Forelimb muscle (tissue), 1 donor: ENCODE results near the gene ARL4A. TPM values are rescaled to one million over a fixed set of nuclear protein-coding genes. Genes with fewer than 3 reads are reported as not detected.
"Not testable (repeated sequence)": the region's sequence is repeated elsewhere in the genome, so short reads cannot be mapped to it uniquely, and the experiment has no call there.

ENCODE experiments used
- DNase-seq: peaks from one replicate; pipeline ENCODE4 v3.0.0-alpha.2; 2013; ENCODE audit warnings: low read depth
- polyA plus RNA-seq: library from polyadenylated mRNA; unstranded; fragments of 120-200 nt; gene quantifications from one replicate; pipeline ENCODE4 v1.2.1, GENCODE V29; 2013; ENCODE audit not compliant: insufficient read length

The ARL4A gene
- polyA plus RNA-seq, 1 donor = 18.5 TPM

GRCh38 chr7:12661581-12661980, 25.9 kb upstream of the ARL4A start:
- no peak for DNase-seq

DNA sequence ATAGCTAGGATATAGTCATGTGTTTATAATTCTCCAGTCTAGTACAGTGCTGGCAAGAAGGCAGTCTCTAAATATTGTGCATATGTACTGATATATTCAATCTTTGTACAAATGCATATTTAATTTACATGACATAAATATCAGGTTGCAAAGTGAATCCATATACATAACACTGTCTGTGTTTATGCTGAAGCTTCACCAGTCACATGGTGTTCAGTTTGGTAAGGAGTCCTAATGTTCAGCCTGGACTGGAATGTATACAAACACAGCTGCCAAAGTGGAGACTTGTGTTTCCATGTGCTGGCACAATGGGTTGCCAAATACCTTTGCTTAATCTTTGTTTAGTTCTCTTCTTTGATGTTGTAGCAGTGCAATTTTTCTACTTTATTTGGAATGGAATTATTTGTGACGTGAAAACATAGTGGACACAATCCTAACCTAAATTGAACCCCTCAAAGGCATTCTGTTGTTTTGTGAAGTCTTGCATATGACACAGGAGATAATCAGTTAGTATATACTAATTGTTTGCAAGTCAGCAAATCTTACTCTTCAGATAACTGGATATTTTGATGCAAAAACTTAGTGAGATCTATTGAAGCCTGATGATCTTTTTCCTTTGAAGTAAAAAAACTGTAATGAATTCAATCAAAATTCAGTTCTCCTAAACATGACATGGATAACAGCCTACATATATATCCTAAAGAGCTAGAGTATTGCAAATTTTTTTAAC, 17.3 kb upstream of the ARL4A start:
- DNase-seq = no peak

- DNase-seq = no peak
Measured at GRCh38 chr7:12670743-12671520, 16.5 kb upstream of the ARL4A start.

DNA sequence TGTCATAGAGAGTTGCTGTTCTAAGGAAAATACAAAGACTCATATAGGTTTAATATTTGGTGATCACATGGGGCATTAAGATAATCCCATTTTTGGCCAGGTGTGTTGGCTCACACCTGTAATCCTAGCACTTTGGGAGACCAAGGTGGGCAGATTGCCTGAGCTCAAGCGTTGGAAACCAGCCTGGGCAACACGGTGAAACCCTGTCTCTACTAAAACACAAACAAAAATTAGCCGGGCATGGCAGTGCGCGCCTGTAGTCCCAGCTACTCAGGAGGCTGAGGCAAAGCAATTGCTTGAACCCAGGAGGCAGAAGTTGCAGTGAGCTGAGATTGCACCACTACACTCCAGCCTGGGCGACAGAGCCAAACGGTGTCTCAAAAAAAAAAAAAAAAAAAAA, 14.0 kb upstream of the ARL4A start:
- not testable (repeated sequence) for DNase-seq

DNA sequence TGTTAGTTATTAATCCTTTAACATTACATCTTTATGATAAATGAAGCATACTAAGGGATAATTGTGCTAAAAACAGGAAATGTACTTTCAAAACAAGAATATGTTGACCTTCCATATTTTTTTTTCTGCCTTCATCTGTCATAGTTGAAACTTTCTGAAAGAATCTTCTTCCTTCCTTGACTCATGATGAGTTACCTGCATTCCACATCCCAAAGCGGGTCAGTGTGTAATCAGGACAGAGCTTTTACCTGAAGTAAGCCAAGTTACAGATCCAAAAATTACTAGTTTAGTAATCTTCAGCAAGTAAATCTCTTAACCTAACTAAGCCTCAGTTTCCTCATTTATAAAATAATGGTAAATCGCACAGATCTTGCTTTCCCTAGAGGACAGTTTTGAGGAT, 13.4 kb upstream of the ARL4A start:
- DNase-seq = no peak

DNA sequence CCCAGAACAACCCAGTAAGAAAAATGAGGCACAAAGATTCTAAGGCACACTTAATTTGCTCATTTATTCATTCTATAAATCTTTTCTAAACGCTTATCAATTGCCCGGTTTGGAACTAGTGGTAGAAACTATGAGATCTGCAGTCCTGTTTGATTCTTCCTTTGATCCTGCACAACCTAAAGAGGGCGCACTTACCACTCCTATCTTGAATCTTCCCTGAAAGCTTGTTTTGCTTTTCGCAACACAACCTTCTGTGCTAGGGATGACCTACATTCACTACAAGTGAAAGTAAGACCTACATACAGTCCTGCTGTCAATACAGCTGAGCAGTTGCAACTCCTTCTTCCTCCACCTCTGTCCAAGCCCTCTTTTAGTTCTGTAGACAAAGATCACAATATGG, 12.6 kb upstream of the ARL4A start:
- no peak for DNase-seq

GRCh38 chr7:12683678-12684585, 3.5 kb upstream of the ARL4A start:
- DNase-seq = no peak

- DNase-seq = no peak
Measured at GRCh38 chr7:12684733-12685132, 2.7 kb upstream of the ARL4A start.

DNA sequence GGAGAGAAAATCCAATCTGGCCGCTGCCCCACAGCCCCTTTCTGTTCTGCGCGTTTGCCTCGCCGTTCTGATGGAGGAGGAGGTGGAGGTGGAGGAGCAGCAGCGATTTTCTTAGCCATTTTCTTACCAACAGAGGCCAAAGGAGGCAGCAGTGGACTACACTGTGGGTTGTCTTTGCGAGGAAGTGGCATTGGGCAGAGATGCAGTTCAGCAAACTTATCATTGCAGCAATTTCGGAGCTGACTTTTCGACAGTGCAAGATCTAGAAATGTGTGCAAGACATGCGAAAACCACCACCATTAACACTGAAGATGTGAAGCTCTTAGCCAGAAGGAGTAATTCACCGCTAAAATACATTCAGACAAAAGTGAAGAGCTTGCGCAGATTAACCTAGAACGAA, 1.9 kb upstream of the ARL4A start:
- DNase-seq = no peak

- DNase-seq = no peak
Measured at GRCh38 chr7:12686234-12686890, 1.1 kb upstream of the ARL4A start.

DNA sequence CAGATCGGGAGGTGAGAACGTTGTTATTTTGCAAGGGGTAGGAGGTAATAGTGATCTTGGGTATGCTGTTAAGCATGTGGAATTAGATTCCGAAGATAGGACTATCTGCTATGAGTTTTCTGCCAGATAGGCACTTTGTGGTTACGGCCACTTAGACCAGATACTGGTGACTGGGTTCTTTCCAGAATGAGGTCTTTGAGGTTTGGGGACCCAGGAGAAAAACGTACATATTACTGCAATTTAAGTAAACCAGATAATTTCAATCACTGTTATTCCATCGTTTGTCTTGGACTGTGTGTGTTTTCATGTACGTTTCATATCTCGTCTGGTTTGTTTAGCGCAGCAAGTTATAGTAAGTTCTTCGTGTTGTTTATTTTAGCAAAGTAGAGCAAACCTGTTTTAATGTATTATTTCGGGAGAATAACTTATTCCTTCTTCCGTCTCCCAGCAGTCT, 312 bp downstream of the ARL4A start:
- no peak for DNase-seq

- DNase-seq = not testable (repeated sequence)
Measured at GRCh38 chr7:12688485-12689170, 1.2 kb downstream of the ARL4A start.

DNA sequence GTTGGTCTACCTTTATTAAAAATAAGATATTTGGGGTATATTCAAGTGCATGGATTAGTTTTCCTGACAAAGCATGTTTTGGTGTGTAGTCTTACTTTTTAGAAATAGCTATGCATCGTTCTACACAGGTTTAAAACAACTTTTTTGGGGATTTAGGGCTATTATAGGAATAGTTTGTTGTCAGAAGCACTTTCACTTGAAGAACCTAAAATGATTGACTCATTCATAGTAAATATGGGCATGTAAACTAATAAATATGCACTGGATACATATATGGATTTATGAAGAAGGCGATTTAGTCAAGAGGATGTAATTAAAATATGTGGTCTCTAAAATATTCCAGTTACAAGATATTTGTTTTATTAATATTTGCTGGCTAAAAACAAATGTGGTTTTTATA, 2.0 kb downstream of the ARL4A start:
- no peak for DNase-seq

- no peak for DNase-seq
Measured at GRCh38 chr7:12690041-12690878, 2.8 kb downstream of the ARL4A start.

GRCh38 chr7:12691388-12691787, 4.0 kb downstream of the ARL4A start:
- DNase-seq = not testable (repeated sequence)

GRCh38 chr7:12692035-12692434, 4.6 kb downstream of the ARL4A start:
- DNase-seq = no peak

- no peak for DNase-seq
Measured at GRCh38 chr7:12692479-12693259, 5.2 kb downstream of the ARL4A start.

DNA sequence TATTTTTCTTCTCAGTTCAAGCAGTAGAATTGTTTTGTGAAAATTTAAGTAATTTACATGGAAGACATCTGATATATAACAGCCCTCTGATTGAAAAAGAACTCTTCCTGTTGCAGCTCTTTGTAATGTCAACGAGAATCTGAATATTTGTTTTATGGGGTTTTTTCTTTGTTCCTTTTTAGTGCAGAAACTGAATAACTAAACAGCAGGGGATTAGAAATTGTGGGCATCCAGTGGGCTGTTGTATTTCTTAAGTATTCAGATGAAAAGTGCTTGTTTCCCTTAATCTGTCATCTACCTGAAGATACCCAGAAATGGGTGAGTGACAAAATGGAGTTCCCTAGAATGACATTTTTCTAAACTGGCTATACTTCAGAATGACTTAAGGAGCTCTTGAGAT, 7.4 kb downstream of the ARL4A start:
- DNase-seq = no peak

GRCh38 chr7:12695965-12696364, 8.5 kb downstream of the ARL4A start:
- DNase-seq = no peak
